ENCODE data around the gene WWC2. TPM values are rescaled to one million over a fixed set of nuclear protein-coding genes. Genes with fewer than 3 reads are reported as not detected.

Gene WWC2
- polyA plus RNA-seq, 2 of the 4 experiments (the other 2 are of a cell fraction) = 14.9 to 26.9 TPM

- DNase-seq (ENCODE audit: low read depth in 1 of 2, low spot score in 1 of 2) (no peak), ATAC-seq (no peak), FAIRE-seq (no peak)
- TF ChIP-seq EP300 (IDR thresholded peaks at IDR 0.05) (no peak), ZFP36 (IDR thresholded peaks at IDR 0.05; ENCODE audit: borderline replicate concordance, partially characterized antibody) (no peak), PBX3 (IDR thresholded peaks at IDR 0.05) (no peak), JUNB (IDR thresholded peaks at IDR 0.05) (no peak), CBX2 (IDR thresholded peaks at IDR 0.05; ENCODE audit: borderline replicate concordance, low read depth) (no peak), E2F6 (IDR thresholded peaks at IDR 0.05; ENCODE audit: borderline replicate concordance, low read depth) (no peak), HOXA7 (CRISPR knock-in tag; IDR thresholded peaks at IDR 0.05) (no peak), HDAC2 (IDR thresholded peaks at IDR 0.05) (no peak)
- POLR2A ChIA-PET = interaction anchor here (1.1 kb wide), 1 partner anchor 170 kb away, joined by 3 read pairs; no protein-coding TSS in a partner anchor
- H3K4me3 ChIP-seq = peak overlapping the region; percentile 98
- H3K4me1 ChIP-seq = peaks cover 24% of the 10 kb centered on the region
- WGBS (ENCODE audit: missing lambda C conversion rate) = 9% methylated on average over 3 of the region's 3 CpGs
- H3K4me2 ChIP-seq = peak overlapping the region; percentile 80
- H3K27ac ChIP-seq = peak overlapping the region; percentile 99
- no peaks in the 10 kb centered on the region for H3K9me3 ChIP-seq
- CTCF ChIA-PET = interaction anchor here (0.6 to 1.6 kb wide), 3 partner anchors 10 to 162 kb away, joined by 4 read pairs; no protein-coding TSS in a partner anchor
Observed at GRCh38 chr4:183100298-183100599, 1.2 kb downstream of the WWC2 start.

GRCh38 chr4:183100827-183101226, 1.8 kb downstream of the WWC2 start:
- H3K9me3 ChIP-seq = no peaks in the 10 kb centered on the region
- TF ChIP-seq CTCF (IDR thresholded peaks at IDR 0.05) (no peak), ZFP36 (IDR thresholded peaks at IDR 0.05; ENCODE audit: borderline replicate concordance, partially characterized antibody) (no peak), CHD4 (IDR thresholded peaks at IDR 0.05; ENCODE audit: borderline replicate concordance) (no peak), PHF8 (IDR thresholded peaks at IDR 0.05; ENCODE audit: borderline replicate concordance, low read depth) (no peak), RARB (CRISPR knock-in tag; IDR thresholded peaks at IDR 0.05) (no peak), NFE2L2 (conservative IDR thresholded peaks at IDR 0.05; ENCODE audit: low read length) (no peak), RCOR1 (IDR thresholded peaks at IDR 0.05; ENCODE audit: low read depth, low read length) (no peak), GATA3 (IDR thresholded peaks at IDR 0.05; ENCODE audit: borderline replicate concordance) (no peak), EHMT2 (IDR thresholded peaks at IDR 0.05; ENCODE audit: low read depth) (no peak)
- H3K4me2 ChIP-seq = peak overlapping the region; percentile 80
- H3K27ac ChIP-seq = no peak overlapping the region
- peaks cover 24% of the 10 kb centered on the region for H3K4me1 ChIP-seq
- CTCF ChIA-PET = interaction anchor here (0.5 to 1.6 kb wide), 3 partner anchors 149 to 512 kb away, joined by 4 read pairs; no protein-coding TSS in a partner anchor
- ATAC-seq (no peak), FAIRE-seq (no peak), DNase-seq (ENCODE audit: low read depth in 1 of 2, low spot score in 1 of 2) (peak in 1 of 2 experiments; percentile 14)
- POLR2A ChIA-PET = no interaction called here
- WGBS (ENCODE audit: missing lambda C conversion rate) = 8% methylated on average over 6 of the region's 6 CpGs
- peak overlapping the region; percentile 98 for H3K4me3 ChIP-seq

- ChIA-PET POLR2A (no interaction called here), CTCF (interaction anchor here (1.2 kb wide), 1 partner anchor 29 kb away, joined by 5 read pairs; no protein-coding TSS in a partner anchor)
- FAIRE-seq (no peak), ATAC-seq (no peak), DNase-seq (ENCODE audit: low read depth in 1 of 2, low spot score in 1 of 2) (no peak)
- 62% methylated on average over 4 of the region's 4 CpGs for WGBS (ENCODE audit: missing lambda C conversion rate)
- Histone ChIP-seq H3K4me2 (peak overlapping the region; percentile 80), H3K4me1 (peaks cover 30% of the 10 kb centered on the region), H3K27ac (no peak overlapping the region), H3K9me3 (no peaks in the 10 kb centered on the region), H3K4me3 (no peak overlapping the region)
- TF ChIP-seq HMGXB4 (CRISPR knock-in tag; IDR thresholded peaks at IDR 0.05; ENCODE audit: borderline replicate concordance) = no peak
- no peak for TF ChIP-seq HOXA7 (CRISPR knock-in tag; IDR thresholded peaks at IDR 0.05)
- TF ChIP-seq NPAS2 (CRISPR knock-in tag; IDR thresholded peaks at IDR 0.05; ENCODE audit: borderline replicate concordance) = no peak
- no peak for TF ChIP-seq TFCP2L1 (CRISPR knock-in tag; IDR thresholded peaks at IDR 0.05)
- no peak for TF ChIP-seq MYC (IDR thresholded peaks at IDR 0.05; ENCODE audit: borderline replicate concordance, low read length)
- no peak for TF ChIP-seq ZC3H11A (IDR thresholded peaks at IDR 0.05)
- TF ChIP-seq RNF2 (IDR thresholded peaks at IDR 0.05; ENCODE audit: borderline replicate concordance, low read depth) = no peak
- TF ChIP-seq RCOR1 (IDR thresholded peaks at IDR 0.05; ENCODE audit: low read depth, low read length) = no peak
- TF ChIP-seq HOXB5 (CRISPR knock-in tag; IDR thresholded peaks at IDR 0.05) = no peak
- no peak for TF ChIP-seq JUN (IDR thresholded peaks at IDR 0.05)
- no peak for TF ChIP-seq SREBF2 (IDR thresholded peaks at IDR 0.05)
- no peak for TF ChIP-seq ZSCAN20 (CRISPR knock-in tag; IDR thresholded peaks at IDR 0.05)
- no peak for TF ChIP-seq EP300 (IDR thresholded peaks at IDR 0.05)
- TF ChIP-seq PBX3 (IDR thresholded peaks at IDR 0.05) = no peak
- TF ChIP-seq ESRRA (IDR thresholded peaks at IDR 0.05; ENCODE audit: borderline replicate concordance, low read length) = no peak
- no peak for TF ChIP-seq CBX8 (IDR thresholded peaks at IDR 0.05)
- no peak for TF ChIP-seq HDAC2 (IDR thresholded peaks at IDR 0.05)
Observed at GRCh38 chr4:183101956-183102480, 3.0 kb downstream of the WWC2 start.

Measured in A549 (cell line).